Activated CD4-positive, alpha-beta T cell treated with anti-CD3 and anti-CD28 coated beads, Interleukin-2, Interleukin-4, amounts not matched to agents 100 ng/mL and 50 ng/mL, durations not matched to agents 16 hours and 8 hours (primary cell): ENCODE data around the gene TSPAN18.

Experiments used
- DNase-seq: peaks from one replicate; pipeline ENCODE4 v3.0.0-alpha.2; 2020; ENCODE audit warnings: low spot score

Gene TSPAN18

GRCh38 chr11:44759743-44760476, 33.1 kb downstream of the TSPAN18 start:
- DNase-seq = no peak

- no peak for DNase-seq
Measured at GRCh38 chr11:44760477-44760872, 33.7 kb downstream of the TSPAN18 start.

- no peak for DNase-seq
Measured at GRCh38 chr11:44760917-44761550, 34.3 kb downstream of the TSPAN18 start.

GRCh38 chr11:44761551-44761961, 34.8 kb downstream of the TSPAN18 start:
- no peak for DNase-seq

- DNase-seq = no peak
Measured at GRCh38 chr11:44763121-44763820, 36.5 kb downstream of the TSPAN18 start.

GRCh38 chr11:44764583-44764982, 37.8 kb downstream of the TSPAN18 start:
- no peak for DNase-seq

- DNase-seq = no peak
Measured at GRCh38 chr11:44765026-44765595, 38.3 kb downstream of the TSPAN18 start.

- DNase-seq = no peak
Measured at GRCh38 chr11:44765676-44766075, 38.9 kb downstream of the TSPAN18 start.

GRCh38 chr11:44766112-44766971, 39.6 kb downstream of the TSPAN18 start:
- DNase-seq = no peak

- DNase-seq = no peak
Measured at GRCh38 chr11:44766972-44767278, 40.2 kb downstream of the TSPAN18 start.

GRCh38 chr11:44767421-44767820, 40.7 kb downstream of the TSPAN18 start:
- DNase-seq = no peak

- DNase-seq = no peak
Measured at GRCh38 chr11:44770401-44770800, 43.6 kb downstream of the TSPAN18 start.

GRCh38 chr11:44771252-44771734, 44.5 kb downstream of the TSPAN18 start:
- no peak for DNase-seq

- no peak for DNase-seq
Measured at GRCh38 chr11:44771841-44772240, 45.1 kb downstream of the TSPAN18 start.

GRCh38 chr11:44773351-44773965, 46.7 kb downstream of the TSPAN18 start:
- no peak for DNase-seq

GRCh38 chr11:44774108-44774507, 47.3 kb downstream of the TSPAN18 start:
- DNase-seq = no peak

- DNase-seq = no peak
Measured at GRCh38 chr11:44774731-44775130, 48.0 kb downstream of the TSPAN18 start.

- DNase-seq = peak; percentile 58
Measured at GRCh38 chr11:44775366-44775984, 48.7 kb downstream of the TSPAN18 start.

- no peak for DNase-seq
Measured at GRCh38 chr11:44775985-44776446, 49.3 kb downstream of the TSPAN18 start.

GRCh38 chr11:44776551-44777208, 49.9 kb downstream of the TSPAN18 start:
- no peak for DNase-seq
